Endometrium (tissue), 2 donors: ENCODE data around the gene CCDC124.
"Not testable (repeated sequence)": the region's sequence is repeated elsewhere in the genome, so short reads cannot be mapped to it uniquely, and the experiment has no call there.

Experiments used
- FAIRE-seq: peaks from 2 replicates; lab custom pipeline; 2012; peaks lifted over from hg19 to GRCh38; lab: Jason Lieb, UNC
- donor health status: control.
- donor health status: control.

The CCDC124 gene

GRCh38 chr19:17932485-17933338 lies at the start of gene CCDC124:
TSS of gene CCDC124 (plus strand) at chr19:17933015. CDS start at chr19:17936421, 3,406 bp downstream.
- FAIRE-seq, result no peak

- FAIRE-seq, result no peak
Observed at GRCh38 chr19:17883627-17884410, 49.0 kb upstream of the CCDC124 start.

- FAIRE-seq, result no peak
Observed at GRCh38 chr19:17886515-17886914, 46.3 kb upstream of the CCDC124 start.

- FAIRE-seq, result not testable (repeated sequence)
Observed at GRCh38 chr19:17887221-17887620, 45.6 kb upstream of the CCDC124 start.

GRCh38 chr19:17888260-17888659 lies 44.6 kb upstream of the CCDC124 start:
- FAIRE-seq, result no peak

- FAIRE-seq, result no peak
Observed at GRCh38 chr19:17889609-17890214, 43.1 kb upstream of the CCDC124 start.

GRCh38 chr19:17893766-17894165 lies 39.0 kb upstream of the CCDC124 start:
- no peak for FAIRE-seq

GRCh38 chr19:17902701-17903100 lies 30.1 kb upstream of the CCDC124 start:
- no peak for FAIRE-seq

GRCh38 chr19:17908244-17908643 lies 24.6 kb upstream of the CCDC124 start:
- no peak for FAIRE-seq

- FAIRE-seq, result no peak
Observed at GRCh38 chr19:17909003-17909732, 23.6 kb upstream of the CCDC124 start.

- FAIRE-seq, result no peak
Observed at GRCh38 chr19:17910791-17911360, 21.9 kb upstream of the CCDC124 start.

GRCh38 chr19:17915940-17916593 lies 16.7 kb upstream of the CCDC124 start:
- FAIRE-seq, result no peak

- not testable (repeated sequence) for FAIRE-seq
Observed at GRCh38 chr19:17918151-17918550, 14.7 kb upstream of the CCDC124 start.

- FAIRE-seq, result not testable (repeated sequence)
Observed at GRCh38 chr19:17919122-17919521, 13.7 kb upstream of the CCDC124 start.

GRCh38 chr19:17920527-17920926 lies 12.3 kb upstream of the CCDC124 start:
- FAIRE-seq, result no peak

- no peak for FAIRE-seq
Observed at GRCh38 chr19:17922138-17922537, 10.7 kb upstream of the CCDC124 start.

- FAIRE-seq, result no peak
Observed at GRCh38 chr19:17926044-17926443, 6.8 kb upstream of the CCDC124 start.

GRCh38 chr19:17929056-17929455 lies 3.8 kb upstream of the CCDC124 start:
- FAIRE-seq, result no peak

- FAIRE-seq, result no peak
Observed at GRCh38 chr19:17931532-17932191, 1.2 kb upstream of the CCDC124 start.

- FAIRE-seq, result no peak
Observed at GRCh38 chr19:17933414-17934129, 757 bp downstream of the CCDC124 start.
